Activated CD4-positive, alpha-beta T cell treated with anti-CD3 and anti-CD28 coated beads for 1 hour (primary cell): Measurements from ENCODE around the gene RPL38.

ENCODE experiments used
- DNase-seq: peaks from one replicate; pipeline ENCODE4 v3.0.0-alpha.2; 2020

The RPL38 gene

DNA sequence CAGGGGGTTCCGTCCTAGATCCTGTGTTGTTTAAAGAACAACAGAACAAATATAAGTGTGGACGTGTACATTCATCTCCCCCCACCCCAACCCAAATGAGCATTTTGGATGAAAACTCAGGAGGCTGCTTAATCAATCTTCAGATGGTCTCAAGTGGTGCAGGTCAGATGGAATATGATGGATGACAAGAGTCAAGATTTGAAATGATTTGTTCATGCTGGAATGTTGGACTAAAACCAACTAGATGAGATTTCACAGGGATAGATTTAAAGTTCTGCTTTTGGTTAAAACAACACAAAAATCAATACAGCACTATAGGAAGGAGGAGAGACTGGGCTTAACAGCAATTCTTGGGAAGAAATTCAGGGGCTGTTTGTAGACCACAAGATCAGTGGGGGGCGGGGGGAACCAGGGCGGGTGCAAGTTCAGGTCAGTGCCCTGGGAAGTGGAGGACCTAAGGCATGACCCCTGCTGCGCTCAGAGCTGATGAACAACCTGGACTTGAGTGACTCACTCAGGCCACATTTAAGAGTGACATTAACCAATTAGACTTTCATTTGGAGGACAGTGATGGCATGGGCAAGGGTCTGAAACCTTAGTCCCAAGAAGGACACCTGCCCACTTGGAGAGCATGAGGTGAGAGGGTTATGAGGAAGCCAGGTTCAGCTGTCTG, 25.0 kb downstream of the RPL38 start:
- no peak for DNase-seq

- no peak for DNase-seq
Measured at GRCh38 chr17:74230896-74231295, 27.4 kb downstream of the RPL38 start.

DNA sequence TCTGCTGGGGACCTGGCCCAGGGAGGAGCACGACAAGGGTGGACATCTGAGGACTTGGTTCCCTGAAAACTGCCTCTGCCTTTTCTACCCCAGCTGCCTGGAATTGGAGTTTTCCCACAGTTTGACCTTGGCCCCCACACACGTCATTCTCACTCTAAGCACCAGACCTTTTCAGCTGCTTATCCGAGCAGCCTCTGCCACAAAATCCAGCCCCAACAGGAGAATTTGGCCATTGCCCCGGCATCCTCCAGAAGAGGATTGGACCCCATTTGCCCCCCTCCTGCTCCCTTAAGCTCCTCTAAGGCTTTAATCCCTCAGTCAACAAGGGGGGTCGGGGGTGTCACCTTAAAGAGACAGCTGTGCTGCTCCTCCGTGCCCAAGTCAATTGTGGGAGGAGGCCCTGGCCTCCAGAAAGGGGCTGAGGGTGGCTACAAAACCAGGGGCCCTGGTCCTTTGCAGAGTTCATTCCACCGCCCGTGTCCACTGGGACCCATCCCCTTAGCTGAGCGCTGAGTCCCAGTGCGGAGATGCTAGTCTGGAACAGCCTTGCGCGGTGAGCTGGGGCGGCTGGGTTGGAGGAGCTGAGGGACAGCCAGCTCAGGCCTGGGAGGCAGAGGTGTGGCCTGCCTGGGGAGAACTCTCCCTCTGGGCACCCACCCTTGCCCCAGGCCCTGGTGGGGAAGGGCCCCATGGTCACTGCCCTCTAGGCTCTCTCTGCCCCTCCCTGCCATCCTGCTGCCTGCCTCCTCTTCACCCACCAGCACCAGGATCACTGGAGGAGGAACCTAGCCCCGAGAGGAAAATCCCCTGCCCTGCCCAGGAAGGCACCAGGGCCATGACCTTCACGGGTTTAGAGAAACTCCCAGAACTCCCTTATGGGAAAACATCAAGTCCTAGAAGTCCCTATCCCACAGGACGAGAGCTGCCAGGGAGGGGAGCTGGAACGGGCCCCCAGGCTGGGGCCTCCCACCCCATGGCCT, 28.7 kb downstream of the RPL38 start:
- DNase-seq: no peak

DNA sequence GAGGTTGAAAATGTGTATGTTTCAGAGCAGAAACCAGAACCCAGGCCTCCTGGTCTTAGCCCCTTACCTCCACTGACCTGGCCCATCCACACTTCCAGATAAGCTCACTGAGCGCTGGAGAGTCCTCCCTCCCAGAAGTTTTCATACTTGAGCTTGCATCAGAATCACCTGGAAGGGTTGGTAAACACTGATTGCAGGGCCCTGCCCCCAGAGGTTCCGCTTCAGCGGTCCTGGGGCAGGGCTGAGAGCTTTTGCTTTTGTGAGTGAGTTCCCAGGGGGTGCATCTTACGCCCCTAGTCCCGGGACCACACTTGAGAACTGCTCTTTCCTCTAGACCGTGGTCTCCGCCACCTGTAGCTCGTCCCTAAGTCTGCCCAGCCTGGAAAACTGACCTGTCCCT, 30.5 kb downstream of the RPL38 start:
- no peak for DNase-seq

- DNase-seq: no peak
Measured at GRCh38 chr17:74234486-74234885, 31.0 kb downstream of the RPL38 start.

DNA sequence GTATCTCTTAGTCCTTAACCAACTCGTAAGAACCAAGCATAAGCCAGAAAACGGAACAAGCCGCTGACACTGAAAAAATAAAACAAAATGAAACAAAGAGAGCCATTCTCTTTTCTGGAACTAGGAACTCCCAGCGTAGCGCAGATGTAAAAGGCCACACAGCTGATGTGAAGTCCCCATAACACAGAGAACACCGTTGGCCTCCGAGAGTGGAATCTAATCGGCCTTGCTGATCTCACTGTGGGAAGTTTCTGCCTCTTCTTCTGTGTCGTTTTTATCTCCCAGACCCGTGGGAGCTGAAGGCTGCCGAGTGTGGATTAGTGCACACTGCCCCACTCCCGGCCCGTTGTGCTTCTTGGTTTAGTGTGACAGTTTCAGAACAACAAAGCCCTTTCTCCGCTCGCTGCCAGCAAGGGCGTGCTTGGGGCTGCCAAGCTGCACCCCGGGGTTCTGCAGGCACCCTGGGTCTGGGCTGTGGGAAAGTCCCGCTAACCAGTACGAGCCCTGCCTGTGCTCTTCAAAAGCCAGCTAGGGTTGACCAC, 31.6 kb downstream of the RPL38 start:
- no peak for DNase-seq

DNA sequence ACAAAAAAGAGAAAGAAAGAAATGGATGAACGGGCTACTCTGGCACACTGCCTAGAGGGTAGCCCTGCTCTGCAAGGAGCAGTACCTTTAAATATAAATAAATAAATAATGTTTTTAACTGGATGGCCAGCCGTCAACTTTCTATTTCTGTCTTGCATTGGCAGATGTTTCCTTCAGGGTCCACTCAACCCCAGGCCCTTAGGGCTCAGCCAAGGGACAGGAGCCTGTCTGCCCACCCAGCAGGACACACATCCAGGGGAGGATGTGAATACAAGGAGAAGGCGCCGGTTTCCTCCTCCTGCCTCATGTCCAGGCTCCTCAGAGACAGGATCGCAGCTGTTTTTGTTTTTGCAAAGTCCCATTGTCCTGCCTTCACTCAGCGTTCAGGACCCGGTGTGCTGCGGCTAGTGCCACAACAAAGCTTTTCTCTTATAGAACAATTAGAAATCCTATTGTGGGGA, 32.5 kb downstream of the RPL38 start:
- DNase-seq: no peak

DNA sequence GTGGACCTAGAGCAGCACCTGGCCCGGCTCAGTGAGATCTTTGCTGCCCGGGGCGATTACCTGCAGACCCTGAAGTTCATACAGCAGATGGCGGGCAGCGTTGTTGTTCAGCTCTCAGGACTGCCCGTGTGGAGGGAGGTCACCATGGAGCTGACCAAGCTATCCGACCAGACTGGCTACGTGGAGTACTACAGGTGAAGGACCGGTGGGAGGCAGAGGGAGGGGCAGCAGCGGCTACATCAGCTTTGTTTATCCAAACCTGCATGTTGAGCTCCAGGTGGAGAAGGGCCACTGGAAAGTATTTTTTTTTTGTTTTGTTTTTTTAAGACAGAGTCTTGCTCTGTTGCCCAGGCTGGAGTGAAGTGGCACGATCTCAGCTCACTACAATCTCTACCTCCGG, 33.8 kb downstream of the RPL38 start:
- DNase-seq: no peak

DNA sequence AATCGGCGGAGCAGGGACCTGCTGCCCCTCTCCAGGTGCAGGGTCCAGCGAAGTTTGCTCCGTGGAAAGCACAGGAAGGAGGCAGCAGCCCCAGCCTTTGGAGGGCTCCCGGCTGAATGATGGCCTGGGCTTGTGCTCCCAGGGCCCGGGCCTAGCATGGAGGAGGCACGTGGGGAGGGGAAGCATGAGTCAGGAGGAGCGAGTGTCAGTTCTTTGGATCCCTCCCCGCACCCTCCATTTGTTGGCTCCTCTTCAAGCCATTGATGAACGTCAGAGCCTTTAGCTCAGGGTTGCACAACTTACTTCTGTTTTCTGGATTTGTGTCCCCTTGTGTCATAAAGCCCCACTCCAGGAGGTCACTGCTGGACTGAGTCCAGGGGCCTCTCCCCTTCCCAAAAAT, 35.7 kb downstream of the RPL38 start:
- DNase-seq: no peak

DNA sequence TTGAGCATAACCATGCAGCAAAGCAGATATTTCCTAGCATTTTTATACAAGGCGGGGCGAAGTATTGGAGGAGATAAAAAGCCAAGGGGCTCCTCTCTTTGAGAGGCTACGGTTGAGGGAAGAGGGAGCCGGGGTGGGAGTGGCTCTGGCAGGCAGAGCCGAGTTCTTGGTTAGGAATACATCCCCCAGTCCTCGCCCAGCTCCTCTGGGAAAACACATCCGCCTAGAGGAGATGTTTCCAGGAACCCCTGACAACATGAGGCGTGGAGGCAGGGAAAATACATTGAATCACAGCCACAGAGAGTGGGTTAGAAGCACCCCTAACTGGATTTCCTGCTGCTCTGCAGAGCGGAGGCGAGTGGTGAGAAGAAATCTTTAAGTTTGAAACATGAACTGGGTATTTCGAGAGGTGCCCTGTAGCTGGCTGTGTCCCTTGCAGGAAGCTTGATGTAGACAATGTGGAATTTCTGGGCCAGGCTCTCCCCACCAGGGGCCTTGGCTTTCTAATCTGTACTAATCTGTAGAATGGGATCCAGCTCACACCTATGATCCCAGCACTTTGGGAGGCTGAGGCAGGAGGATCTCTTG, 37.2 kb downstream of the RPL38 start:
- DNase-seq: no peak

- no peak for DNase-seq
Measured at GRCh38 chr17:74241431-74241830, 38.0 kb downstream of the RPL38 start.

- DNase-seq: no peak
Measured at GRCh38 chr17:74241847-74242246, 38.4 kb downstream of the RPL38 start.

DNA sequence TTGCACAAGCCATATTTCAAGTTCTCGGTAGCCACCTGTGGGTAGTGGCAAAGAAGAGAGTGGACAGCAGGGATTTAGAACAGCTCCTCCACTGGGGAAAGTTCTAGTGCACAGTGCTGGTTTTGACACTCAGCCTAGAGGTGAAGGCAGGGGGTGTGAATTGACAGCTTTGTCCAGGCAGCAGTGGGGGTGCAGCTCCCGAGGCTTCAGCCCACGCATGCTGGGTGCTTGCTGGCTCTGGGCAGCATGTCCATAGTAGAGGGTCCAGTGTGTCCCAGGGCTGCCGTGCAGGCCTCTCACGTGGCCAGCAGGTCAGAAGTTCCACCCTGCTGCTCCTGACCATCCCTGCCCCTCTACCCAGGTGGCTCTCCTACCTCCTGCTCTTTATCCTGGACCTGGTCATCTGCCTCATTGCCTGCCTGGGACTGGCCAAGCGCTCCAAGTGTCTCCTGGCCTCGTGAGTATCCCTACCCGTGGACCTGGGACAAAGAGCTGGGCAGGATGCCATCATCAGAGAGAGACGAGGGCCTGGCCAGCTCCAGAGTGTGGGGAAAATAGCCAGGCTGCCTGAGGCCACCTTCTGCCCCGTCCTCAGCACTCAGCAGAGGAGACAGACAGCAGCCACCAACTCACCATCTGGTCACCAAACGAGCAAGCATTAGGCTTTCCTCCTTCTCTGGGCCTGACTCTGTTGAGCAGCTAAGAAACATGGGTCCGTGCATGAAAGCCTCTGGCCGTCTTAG, 39.7 kb downstream of the RPL38 start:
- DNase-seq: no peak

GRCh38 chr17:74244128-74244527, 40.6 kb downstream of the RPL38 start:
- DNase-seq: no peak

GRCh38 chr17:74244548-74244947, 41.1 kb downstream of the RPL38 start:
- no peak for DNase-seq

- DNase-seq: no peak
Measured at GRCh38 chr17:74245145-74245831, 41.8 kb downstream of the RPL38 start.

GRCh38 chr17:74245871-74246270, 42.4 kb downstream of the RPL38 start:
- DNase-seq: no peak

DNA sequence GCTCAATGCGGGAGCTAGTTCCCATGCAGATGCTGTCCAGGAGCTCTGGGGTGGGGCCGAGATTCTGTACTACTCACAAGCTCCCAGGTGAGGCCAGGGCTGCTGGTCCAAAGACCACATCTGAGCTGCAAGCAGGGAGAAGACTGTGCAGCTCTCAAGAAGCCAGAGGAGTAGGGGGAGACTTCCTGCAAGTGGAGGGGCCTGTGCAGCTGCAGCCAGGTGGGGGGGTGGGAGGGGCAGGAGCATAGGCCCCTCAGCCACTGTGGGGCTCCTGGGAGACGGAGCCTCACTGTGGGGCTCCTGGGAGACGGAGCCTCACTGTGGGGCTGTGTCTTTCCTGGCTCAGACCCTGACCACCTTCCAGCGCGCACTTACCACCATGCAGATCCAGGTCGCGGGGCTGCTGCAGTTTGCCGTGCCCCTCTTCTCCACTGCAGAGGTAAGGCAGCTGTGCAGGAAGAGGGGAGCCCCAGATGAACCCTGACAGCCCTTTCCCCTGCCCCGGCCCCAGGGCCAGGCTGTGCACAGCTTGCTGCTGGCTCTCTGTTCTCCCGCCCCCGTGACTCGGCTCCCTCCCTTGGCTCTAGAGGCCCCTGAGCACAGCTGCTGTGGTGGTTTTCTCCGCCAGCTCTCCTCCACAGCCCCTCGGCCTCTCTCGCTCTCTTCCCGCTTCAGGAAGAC, 46.3 kb downstream of the RPL38 start:
- DNase-seq: no peak

- DNase-seq: no peak
Measured at GRCh38 chr17:74250324-74250995, 47.0 kb downstream of the RPL38 start.

DNA sequence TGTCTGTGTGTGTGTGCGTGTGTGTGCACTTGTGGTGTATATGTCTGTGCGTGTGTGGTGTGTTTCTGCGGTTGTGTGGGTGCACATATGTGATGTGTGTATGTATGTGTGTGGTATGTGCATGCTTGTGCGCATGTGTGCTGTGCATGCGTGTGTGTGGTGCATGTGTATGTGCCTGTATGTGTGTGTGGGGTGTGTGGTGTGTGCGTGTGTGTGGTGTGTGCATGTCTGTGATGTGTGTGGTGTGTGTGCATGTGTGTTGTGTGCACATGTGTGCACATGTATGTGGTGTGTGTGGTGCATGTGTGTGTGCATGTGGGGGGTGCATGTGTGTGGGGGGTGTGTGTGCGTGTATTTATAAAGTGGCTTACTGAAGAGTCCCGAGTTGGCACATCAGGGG, 47.6 kb downstream of the RPL38 start:
- no peak for DNase-seq

- DNase-seq: no peak
Measured at GRCh38 chr17:74251569-74251968, 48.1 kb downstream of the RPL38 start.
